ENCODE results near the gene CPXM1. TPM values are rescaled to one million over a fixed set of nuclear protein-coding genes. Genes with fewer than 3 reads are reported as not detected.

Gene CPXM1
- total and polyA plus RNA-seq, 8 donors: 0.50 to 16.2 (median 1.2) TPM; not detected in 3

GRCh38 chr20:2761885-2762284 lies 38.5 kb downstream of the CPXM1 start:
- no peak overlapping the region for H3K4me3 ChIP-seq
- no peaks in the 10 kb centered on the region for H3K36me3 ChIP-seq
- H3K9me3 ChIP-seq: no peaks in the 10 kb centered on the region
- no peak for TF ChIP-seq EP300 (IDR thresholded peaks at IDR 0.05)
- H3K27ac ChIP-seq: no peak overlapping the region
- 85 to 95% (median 88%) methylated on average over 4 of the region's 4 CpGs for WGBS, 5 donors
- DNase-seq: no peak
- peaks cover 0 to 81% (median 0%) of the 10 kb centered on the region in 3 donors for H3K27me3 ChIP-seq
- intact Hi-C loops (cut with DNase I; ENCODE audit: low total_unique reads): no loop called here
- H3K4me1 ChIP-seq: no peaks in the 10 kb centered on the region

DNA sequence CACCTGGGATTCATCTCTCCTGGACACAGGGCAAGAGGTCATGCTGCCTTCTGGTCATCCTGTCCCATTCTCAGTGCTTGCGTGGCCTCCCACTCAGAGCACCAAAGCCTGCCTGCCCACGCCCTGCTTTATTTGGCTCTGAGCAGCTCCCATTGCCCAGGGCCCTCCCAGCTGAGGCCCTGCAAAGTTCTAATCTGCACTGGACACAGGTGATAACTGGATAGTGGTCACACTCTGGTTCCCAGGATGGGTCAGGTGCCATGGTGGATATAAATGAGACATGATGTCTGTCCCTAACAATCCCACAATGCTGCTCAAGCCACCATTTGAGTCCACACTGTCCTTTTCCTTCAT lies 39.5 kb downstream of the CPXM1 start:
- 86 to 97% (median 93%) methylated on average over 2 of the region's 2 CpGs for WGBS, 5 donors

DNA sequence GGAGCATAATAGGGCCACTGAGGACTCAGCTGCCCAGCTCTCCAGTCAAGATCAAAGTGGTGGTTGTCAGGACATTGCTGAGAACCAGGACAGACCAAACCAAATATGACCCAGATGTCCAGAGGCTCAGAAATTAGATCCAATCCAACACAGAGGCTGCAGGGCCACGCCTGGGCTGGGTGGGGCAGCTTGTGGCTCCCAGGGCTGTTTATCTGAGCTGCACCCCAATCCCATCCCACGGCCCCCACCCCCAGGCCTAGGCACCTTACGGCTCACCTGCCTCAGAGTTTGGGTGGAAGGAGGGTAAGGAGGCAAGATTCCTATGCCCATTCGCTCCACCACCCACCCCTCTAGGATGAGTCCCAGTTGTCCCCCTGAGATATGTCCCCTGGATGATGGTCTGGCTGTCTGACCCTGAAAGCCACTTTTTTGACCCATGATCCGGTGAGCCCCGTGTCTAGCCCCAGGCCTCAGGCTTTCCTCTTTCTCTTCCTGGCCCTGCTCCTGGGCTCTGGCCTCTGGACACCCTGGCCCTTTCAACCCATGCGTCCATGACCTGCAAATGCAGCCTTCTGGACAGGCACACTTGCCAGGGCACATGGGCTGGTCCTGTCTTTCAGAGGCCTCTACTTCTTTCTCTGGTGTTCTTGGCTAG lies 40.0 kb downstream of the CPXM1 start:
- 74 to 95% (median 80%) methylated on average over 4 to 7 of the region's 7 CpGs for WGBS, 5 donors
- TF ChIP-seq, protein P1, sequence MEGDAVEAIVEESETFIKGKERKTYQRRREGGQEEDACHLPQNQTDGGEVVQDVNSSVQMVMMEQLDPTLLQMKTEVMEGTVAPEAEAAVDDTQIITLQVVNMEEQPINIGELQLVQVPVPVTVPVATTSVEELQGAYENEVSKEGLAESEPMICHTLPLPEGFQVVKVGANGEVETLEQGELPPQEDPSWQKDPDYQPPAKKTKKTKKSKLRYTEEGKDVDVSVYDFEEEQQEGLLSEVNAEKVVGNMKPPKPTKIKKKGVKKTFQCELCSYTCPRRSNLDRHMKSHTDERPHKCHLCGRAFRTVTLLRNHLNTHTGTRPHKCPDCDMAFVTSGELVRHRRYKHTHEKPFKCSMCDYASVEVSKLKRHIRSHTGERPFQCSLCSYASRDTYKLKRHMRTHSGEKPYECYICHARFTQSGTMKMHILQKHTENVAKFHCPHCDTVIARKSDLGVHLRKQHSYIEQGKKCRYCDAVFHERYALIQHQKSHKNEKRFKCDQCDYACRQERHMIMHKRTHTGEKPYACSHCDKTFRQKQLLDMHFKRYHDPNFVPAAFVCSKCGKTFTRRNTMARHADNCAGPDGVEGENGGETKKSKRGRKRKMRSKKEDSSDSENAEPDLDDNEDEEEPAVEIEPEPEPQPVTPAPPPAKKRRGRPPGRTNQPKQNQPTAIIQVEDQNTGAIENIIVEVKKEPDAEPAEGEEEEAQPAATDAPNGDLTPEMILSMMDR (IDR thresholded peaks at IDR 0.05): no peak
- no peak for TF ChIP-seq POLR2AphosphoS5 (IDR thresholded peaks at IDR 0.05)
- TF ChIP-seq POLR2A (IDR thresholded peaks at IDR 0.05): no peak
- no peak for TF ChIP-seq EP300 (IDR thresholded peaks at IDR 0.05)
- Histone ChIP-seq H3K27ac (no peak overlapping the region), H3K27me3 (peaks cover 0 to 87% (median 0%) of the 10 kb centered on the region in 3 donors), H3K36me3 (no peaks in the 10 kb centered on the region), H3K4me3 (no peak overlapping the region), H3K4me1 (no peaks in the 10 kb centered on the region), H3K9me3 (no peaks in the 10 kb centered on the region)
- no peak for DNase-seq
- intact Hi-C loops (cut with DNase I; ENCODE audit: low total_unique reads): no loop called here

More for the DNA sequence above, 39.5 kb downstream of the CPXM1 start:
- Histone ChIP-seq H3K4me3 (no peak overlapping the region), H3K9me3 (no peaks in the 10 kb centered on the region), H3K27me3 (peaks cover 0 to 87% (median 0%) of the 10 kb centered on the region in 3 donors), H3K4me1 (no peaks in the 10 kb centered on the region), H3K27ac (no peak overlapping the region), H3K36me3 (no peaks in the 10 kb centered on the region)
- DNase-seq: no peak
- intact Hi-C loops (cut with DNase I; ENCODE audit: low total_unique reads): no loop called here
- TF ChIP-seq EP300 (IDR thresholded peaks at IDR 0.05): no peak

DNA sequence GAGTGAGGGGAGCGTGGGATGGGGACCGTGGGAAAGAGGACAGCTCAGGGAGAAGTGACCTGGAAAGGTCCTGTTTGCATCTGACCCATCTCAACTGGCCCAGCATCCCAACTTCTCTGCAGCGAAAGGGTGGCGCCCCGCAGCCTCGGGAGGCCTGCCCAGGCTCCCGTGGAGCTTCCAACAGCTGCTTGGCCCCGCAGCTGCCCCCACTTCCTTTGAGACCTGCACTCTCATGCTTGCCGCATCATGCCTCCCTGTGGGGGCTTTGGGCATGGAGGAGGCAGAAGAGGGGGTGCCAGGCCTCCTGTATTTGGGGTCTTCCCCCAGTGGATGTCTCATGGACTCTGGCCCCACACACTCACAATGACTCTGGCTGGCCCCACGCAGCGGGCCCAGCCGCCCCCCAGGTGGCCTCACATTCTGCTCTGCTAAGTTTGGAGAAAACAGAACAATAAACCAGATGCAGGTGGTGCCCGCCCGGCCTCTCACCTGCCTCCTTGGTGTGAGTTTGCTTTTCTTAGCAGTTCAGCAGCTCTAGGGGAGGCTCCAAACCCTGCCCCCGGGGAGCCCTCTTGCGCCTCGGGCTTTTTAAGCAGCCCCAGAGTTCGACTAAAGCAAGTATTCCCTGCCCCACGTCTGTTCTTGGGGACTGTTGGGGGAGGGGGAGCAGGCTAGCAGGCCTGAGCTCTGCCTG lies 40.7 kb downstream of the CPXM1 start:
- Histone ChIP-seq H3K4me1 (no peaks in the 10 kb centered on the region), H3K9me3 (no peaks in the 10 kb centered on the region), H3K4me3 (no peak overlapping the region), H3K27ac (no peak overlapping the region), H3K27me3 (peaks cover 0 to 89% (median 0%) of the 10 kb centered on the region in 3 donors), H3K36me3 (no peaks in the 10 kb centered on the region)
- TF ChIP-seq, protein P1 (IDR thresholded peaks at IDR 0.05): no peak
- no peak for TF ChIP-seq EP300 (IDR thresholded peaks at IDR 0.05)
- no peak for TF ChIP-seq POLR2A (IDR thresholded peaks at IDR 0.05)
- TF ChIP-seq POLR2AphosphoS5 (IDR thresholded peaks at IDR 0.05): no peak
- intact Hi-C loops (cut with DNase I; ENCODE audit: low total_unique reads): no loop called here
- WGBS, 5 donors: 64 to 75% (median 66%) methylated on average over 10 to 19 of the region's 19 CpGs
- DNase-seq: no peak

DNA sequence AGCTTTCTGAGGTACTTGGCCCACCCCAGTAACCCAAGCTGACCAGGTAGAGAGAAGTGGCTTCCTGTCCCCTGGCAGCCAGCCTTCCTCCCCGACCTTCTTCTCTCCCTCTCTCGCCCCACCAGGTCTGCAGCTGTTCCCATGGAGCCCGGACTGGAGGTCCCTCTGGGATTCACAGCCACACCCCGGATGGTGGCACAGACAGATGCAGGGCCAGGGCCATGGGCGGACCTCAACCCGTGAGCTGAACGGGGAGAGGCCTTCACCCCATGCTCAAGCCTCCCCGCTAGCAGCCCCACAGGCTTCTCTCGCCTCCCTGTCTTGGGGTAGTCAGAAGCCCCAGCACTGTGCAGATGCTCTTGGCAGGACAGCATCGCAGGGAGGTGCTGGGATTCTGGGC lies 41.3 kb downstream of the CPXM1 start:
- H3K36me3 ChIP-seq: no peaks in the 10 kb centered on the region
- H3K9me3 ChIP-seq: no peaks in the 10 kb centered on the region
- no peak for TF ChIP-seq EP300 (IDR thresholded peaks at IDR 0.05)
- TF ChIP-seq, protein P1 (IDR thresholded peaks at IDR 0.05): no peak
- TF ChIP-seq POLR2AphosphoS5 (IDR thresholded peaks at IDR 0.05): no peak
- TF ChIP-seq POLR2A (IDR thresholded peaks at IDR 0.05): no peak
- peaks cover 0 to 89% (median 5%) of the 10 kb centered on the region in 3 donors for H3K27me3 ChIP-seq
- DNase-seq: no peak
- intact Hi-C loops (cut with DNase I; ENCODE audit: low total_unique reads): no loop called here
- no peaks in the 10 kb centered on the region for H3K4me1 ChIP-seq
- WGBS, 5 donors: 80 to 91% (median 86%) methylated on average over 9 to 10 of the region's 10 CpGs
- H3K4me3 ChIP-seq: no peak overlapping the region
- no peak overlapping the region for H3K27ac ChIP-seq

All from stomach (tissue), 9 donors.